Astrocyte (in vitro differentiated cells and primary cell): Measurements from ENCODE around the gene VWA2. TPM values are rescaled to one million over a fixed set of nuclear protein-coding genes. Genes with fewer than 3 reads are reported as not detected.
A peak's percentile ranks its signal among the peaks of the same experiment; 100 is the strongest.

Experiments used
- DNase-seq: peaks from one replicate; pipeline ENCODE4 v3.0.0-alpha.2; 2010; ENCODE audit warnings: low read depth
- FAIRE-seq: peaks from 2 replicates; lab custom pipeline; 2011; peaks lifted over from hg19 to GRCh38; lab: Jason Lieb, UNC
- H2AFZ ChIP-seq: 2 replicates; pipeline ENCODE4 v1.6.0; 2012; ENCODE audit warnings: low read depth, low read length, inconsistent platforms
- H3K27ac ChIP-seq: 2 replicates; pipeline ENCODE4 v1.5.1; 2011; ENCODE audit warnings: low read depth, low read length, inconsistent platforms
- H3K27me3 ChIP-seq: 2 replicates; pipeline ENCODE4 v1.6.0; 2011; ENCODE audit warnings: low read length, inconsistent platforms; ENCODE audit not compliant: insufficient read depth
- H3K36me3 ChIP-seq: 2 replicates; pipeline ENCODE4 v1.5.1; 2011; ENCODE audit warnings: low read length, inconsistent platforms; ENCODE audit not compliant: insufficient read depth
- H3K4me1 ChIP-seq: 2 replicates; pipeline ENCODE4 v1.5.1; 2011; ENCODE audit warnings: low read length, inconsistent platforms; ENCODE audit not compliant: insufficient read depth
- H3K4me2 ChIP-seq: 2 replicates; pipeline ENCODE4 v1.6.0; 2012; ENCODE audit warnings: low read length, inconsistent platforms
- H3K4me3 ChIP-seq: 2 replicates; pipeline ENCODE4 v1.5.1; 2011; ENCODE audit warnings: low read depth, mild to moderate bottlenecking, low read length, inconsistent platforms; ENCODE audit not compliant: insufficient read depth
- H3K79me2 ChIP-seq: 2 replicates; pipeline ENCODE4 v1.6.0; 2012; ENCODE audit warnings: mild to moderate bottlenecking, low read length, inconsistent platforms; ENCODE audit not compliant: insufficient read depth
- H3K9ac ChIP-seq: 2 replicates; pipeline ENCODE4 v1.6.0; 2012; ENCODE audit warnings: mild to moderate bottlenecking, low read length, inconsistent platforms
- H3K9me3 ChIP-seq: 2 replicates; pipeline ENCODE4 v1.5.1; 2012; ENCODE audit warnings: low read depth, mild to moderate bottlenecking, low read length, inconsistent platforms; ENCODE audit not compliant: insufficient read depth
- H4K20me1 ChIP-seq: 2 replicates; pipeline ENCODE4 v1.6.0; 2012; ENCODE audit warnings: low read length, inconsistent platforms; ENCODE audit not compliant: insufficient read depth
- H3K27ac Mint-ChIP-seq: one replicate; pipeline ENCODE4 v1.8.0; 2021; ENCODE audit warnings: mild to moderate bottlenecking, mixed read lengths; ENCODE audit not compliant: unreplicated experiment
- H3K27me3 Mint-ChIP-seq: one replicate; pipeline ENCODE4 v1.8.0; 2021; ENCODE audit warnings: low read depth, mixed read lengths; ENCODE audit not compliant: unreplicated experiment
- H3K36me3 Mint-ChIP-seq: one replicate; pipeline ENCODE4 v1.8.0; 2021; ENCODE audit warnings: low read depth, mixed read lengths; ENCODE audit not compliant: unreplicated experiment
- H3K4me1 Mint-ChIP-seq: one replicate; pipeline ENCODE4 v1.8.0; 2021; ENCODE audit warnings: low read depth, mixed read lengths; ENCODE audit not compliant: unreplicated experiment
- H3K4me3 Mint-ChIP-seq: one replicate; pipeline ENCODE4 v1.8.0; 2021; ENCODE audit warnings: mild to moderate bottlenecking, moderate library complexity, mixed read lengths; ENCODE audit not compliant: unreplicated experiment
- H3K9me3 Mint-ChIP-seq: one replicate; pipeline ENCODE4 v1.8.0; 2021; ENCODE audit warnings: mild to moderate bottlenecking, mixed read lengths; ENCODE audit not compliant: unreplicated experiment
- CTCF ChIP-seq: IDR thresholded peaks from 2 replicates; pipeline ENCODE4 v1.5.1; 2011; ENCODE audit warnings: low read depth, mild to moderate bottlenecking, inconsistent platforms, low read length, moderate library complexity; ENCODE audit not compliant: insufficient read depth
- EZH2 ChIP-seq: IDR thresholded peaks from 2 replicates; pipeline ENCODE4 v1.6.1; 2012; ENCODE audit warnings: mild to moderate bottlenecking, low read length, inconsistent platforms; ENCODE audit not compliant: insufficient read depth
- total RNA-seq: library from RNA; stranded (reverse); gene quantifications from 2 replicates; pipeline ENCODE4 v1.2.1, GENCODE V29; 2021

Gene VWA2
- total RNA-seq, 1 donor from 2014 or later = 0.25 TPM

GRCh38 chr10:114245121-114245791, 6.2 kb downstream of the VWA2 start:
- no peaks in the 10 kb centered on the region for H3K36me3 ChIP-seq
- H3K4me1 Mint-ChIP-seq = peaks cover 14% of the 10 kb centered on the region
- no peak for TF ChIP-seq CTCF
- no peak for TF ChIP-seq EZH2
- FAIRE-seq = no peak
- no peaks in the 10 kb centered on the region for H3K79me2 ChIP-seq
- H3K9me3 ChIP-seq = no peaks in the 10 kb centered on the region
- H3K9ac ChIP-seq = no peak overlapping the region
- no peak overlapping the region for H2AFZ ChIP-seq
- no peaks in the 10 kb centered on the region for H3K9me3 Mint-ChIP-seq
- no peaks in the 10 kb centered on the region for H3K36me3 Mint-ChIP-seq
- no peak overlapping the region for H3K27ac Mint-ChIP-seq
- no peaks in the 10 kb centered on the region for H3K4me1 ChIP-seq
- DNase-seq = no peak
- peaks cover 52% of the 10 kb centered on the region for H3K27me3 ChIP-seq
- H3K4me2 ChIP-seq = no peak overlapping the region
- no peak overlapping the region for H3K27ac ChIP-seq
- peaks cover 45% of the 10 kb centered on the region for H3K27me3 Mint-ChIP-seq
- H3K4me3 Mint-ChIP-seq = no peak overlapping the region
- H3K4me3 ChIP-seq = no peak overlapping the region
- H4K20me1 ChIP-seq = no peaks in the 10 kb centered on the region

GRCh38 chr10:114246679-114247305, 7.7 kb downstream of the VWA2 start:
- no peaks in the 10 kb centered on the region for H3K79me2 ChIP-seq
- H3K9me3 ChIP-seq = no peaks in the 10 kb centered on the region
- FAIRE-seq (no peak), DNase-seq (peak; percentile 31)
- no peak overlapping the region for H3K4me3 ChIP-seq
- Mint-ChIP-seq H3K27ac (no peak overlapping the region), H3K4me3 (no peak overlapping the region), H3K4me1 (peaks cover 14% of the 10 kb centered on the region), H3K36me3 (no peaks in the 10 kb centered on the region), H3K9me3 (no peaks in the 10 kb centered on the region), H3K27me3 (peaks cover 35% of the 10 kb centered on the region)
- no peak overlapping the region for H3K9ac ChIP-seq
- no peak overlapping the region for H2AFZ ChIP-seq
- no peak overlapping the region for H3K4me2 ChIP-seq
- no peak overlapping the region for H3K27ac ChIP-seq
- H4K20me1 ChIP-seq = no peaks in the 10 kb centered on the region
- no peaks in the 10 kb centered on the region for H3K4me1 ChIP-seq
- H3K36me3 ChIP-seq = no peaks in the 10 kb centered on the region
- TF ChIP-seq CTCF (no peak), EZH2 (no peak)
- peaks cover 36% of the 10 kb centered on the region for H3K27me3 ChIP-seq

GRCh38 chr10:114250236-114250635, 11.2 kb downstream of the VWA2 start:
- Histone ChIP-seq H3K4me2 (no peak overlapping the region), H3K79me2 (no peaks in the 10 kb centered on the region), H3K27me3 (peaks cover 4% of the 10 kb centered on the region), H3K27ac (no peak overlapping the region), H3K9ac (no peak overlapping the region), H2AFZ (no peak overlapping the region), H4K20me1 (no peaks in the 10 kb centered on the region), H3K36me3 (no peaks in the 10 kb centered on the region), H3K4me3 (no peak overlapping the region), H3K4me1 (no peaks in the 10 kb centered on the region), H3K9me3 (no peaks in the 10 kb centered on the region)
- Mint-ChIP-seq H3K4me1 (peaks cover 11% of the 10 kb centered on the region), H3K27me3 (peaks cover 16% of the 10 kb centered on the region), H3K9me3 (no peaks in the 10 kb centered on the region), H3K4me3 (no peak overlapping the region), H3K36me3 (no peaks in the 10 kb centered on the region), H3K27ac (no peak overlapping the region)
- TF ChIP-seq EZH2 (no peak), CTCF (no peak)
- FAIRE-seq (no peak), DNase-seq (no peak)
